Tibial artery (tissue), 4 donors: ENCODE data around the gene SMAD6.

Experiments
- DNase-seq, 2 donors: peaks; one replicate each; pipeline ENCODE4 v3.0.0-alpha.2; 2019
- H3K27ac ChIP-seq, 2 donors: fragments of 200-600 bp; sonication (generic) in 1 of 2; 1 replicate in 1 of 2; 2 replicates in 1 of 2; pipeline ENCODE4 v1.5.1; 2018 to 2019; ENCODE audit warnings: mild to moderate bottlenecking in 1 of 2
- H3K27me3 ChIP-seq, 2 donors: fragments of 200-600 bp; sonication (generic) in 1 of 2; one replicate each; pipeline versions ENCODE4 v1.5.1 to v1.6.0; 2016 to 2019
- H3K36me3 ChIP-seq, 3 donors: fragments of 200-600 bp; sonication (generic) in 2 of 3; one replicate each; pipeline ENCODE4 v1.5.1; 2016 to 2019; ENCODE audit warnings: mild to moderate bottlenecking in 2 of 3
- H3K4me1 ChIP-seq, 4 donors: fragments of 200-600 bp; sonication (generic) in 2 of 4; 1 replicate in 3 of 4; 2 replicates in 1 of 4; pipeline ENCODE4 v1.5.1; 2016 to 2019
- H3K4me3 ChIP-seq, 2 donors: fragments of 200-600 bp; sonication (generic) in 1 of 2; 1 replicate in 1 of 2; 2 replicates in 1 of 2; pipeline ENCODE4 v1.5.1; 2018 to 2019; ENCODE audit warnings: mild to moderate bottlenecking in 2 of 2
- H3K9me3 ChIP-seq, 3 donors: fragments of 200-600 bp; sonication (generic) in 1 of 3; one replicate each; pipeline ENCODE4 v1.5.1; 2016 to 2019
- CTCF ChIP-seq, 2 experiments: fragments of 200-600 bp in 1 of 2; fragments of 450-650 bp in 1 of 2; IDR thresholded peaks; one replicate each; pipeline ENCODE4 v1.5.1; 2017 to 2019; ENCODE audit warnings: antibody characterized with exemption in 2 of 2, mild to moderate bottlenecking in 1 of 2, moderate library complexity in 1 of 2
- intact Hi-C: fragments of 100-400 bp; cut with DNase I; formaldehyde crosslinking; loops from one replicate; pipeline ENCODE4 v1.15.0; 2023; ENCODE audit warnings: low total_unique reads

Gene SMAD6

GRCh38 chr15:66753687-66754377, 51.8 kb downstream of the SMAD6 start:
- H3K4me3 ChIP-seq, result no peak overlapping the region
- peaks cover 5 to 89% (median 67%) of the 10 kb centered on the region in 4 donors for H3K4me1 ChIP-seq
- no peak for DNase-seq
- H3K27ac ChIP-seq, result peak overlapping the region; percentile 34 to 56
- H3K9me3 ChIP-seq, result peaks cover 0 to 7% (median 0%) of the 10 kb centered on the region in 3 donors
- H3K36me3 ChIP-seq, result peaks cover 0 to 4% (median 0%) of the 10 kb centered on the region in 3 donors
- no peaks in the 10 kb centered on the region for H3K27me3 ChIP-seq
- intact Hi-C loops, result no loop called here
- no peak for TF ChIP-seq CTCF (IDR thresholded peaks at IDR 0.05)

- H3K27ac ChIP-seq, result peak overlapping the region; percentile 34 to 92
- intact Hi-C loops, result no loop called here
Observed at GRCh38 chr15:66754789-66755188, 52.8 kb downstream of the SMAD6 start.

GRCh38 chr15:66755298-66756068, 53.4 kb downstream of the SMAD6 start:
- DNase-seq, result no peak
- Histone ChIP-seq H3K36me3 (peaks cover 0 to 4% (median 0%) of the 10 kb centered on the region in 3 donors), H3K4me1 (peaks cover 5 to 89% (median 63%) of the 10 kb centered on the region in 4 donors), H3K9me3 (peaks cover 0 to 7% (median 0%) of the 10 kb centered on the region in 3 donors), H3K27me3 (no peaks in the 10 kb centered on the region), H3K4me3 (no peak overlapping the region), H3K27ac (peak overlapping the region; percentile 88 to 92)
- intact Hi-C loops, result no loop called here
- no peak for TF ChIP-seq CTCF (IDR thresholded peaks at IDR 0.05)

More at GRCh38 chr15:66754789-66755188, 52.8 kb downstream of the SMAD6 start:
- Histone ChIP-seq H3K4me1 (peaks cover 5 to 89% (median 59%) of the 10 kb centered on the region in 4 donors), H3K27me3 (no peaks in the 10 kb centered on the region), H3K36me3 (peaks cover 0 to 4% (median 0%) of the 10 kb centered on the region in 3 donors), H3K4me3 (no peak overlapping the region), H3K9me3 (peaks cover 0 to 7% (median 0%) of the 10 kb centered on the region in 3 donors)
- DNase-seq, result no peak
- TF ChIP-seq CTCF (IDR thresholded peaks at IDR 0.05), result no peak

- H3K4me3 ChIP-seq, result no peak overlapping the region
- no peaks in the 10 kb centered on the region for H3K27me3 ChIP-seq
- peaks cover 5 to 89% (median 66%) of the 10 kb centered on the region in 4 donors for H3K4me1 ChIP-seq
- intact Hi-C loops, result no loop called here
- no peak for TF ChIP-seq CTCF (IDR thresholded peaks at IDR 0.05)
- H3K27ac ChIP-seq, result peak overlapping the region; percentile 88 to 92
- H3K9me3 ChIP-seq, result peaks cover 0 to 7% (median 0%) of the 10 kb centered on the region in 3 donors
- DNase-seq, result no peak
- peaks cover 0 to 4% (median 0%) of the 10 kb centered on the region in 3 donors for H3K36me3 ChIP-seq
Observed at GRCh38 chr15:66756295-66756694, 54.3 kb downstream of the SMAD6 start.

GRCh38 chr15:66757030-66757429, 55.0 kb downstream of the SMAD6 start:
- Histone ChIP-seq H3K36me3 (peaks cover 0 to 4% (median 0%) of the 10 kb centered on the region in 3 donors), H3K27me3 (no peaks in the 10 kb centered on the region), H3K27ac (peak overlapping the region; percentile 88 to 92), H3K4me1 (peaks cover 10 to 89% (median 66%) of the 10 kb centered on the region in 4 donors), H3K4me3 (no peak overlapping the region), H3K9me3 (peaks cover 0 to 7% (median 0%) of the 10 kb centered on the region in 3 donors)
- no peak for TF ChIP-seq CTCF (IDR thresholded peaks at IDR 0.05)
- DNase-seq, result no peak
- intact Hi-C loops, result no loop called here
